Measurements from ENCODE around the gene MTG2.

GRCh38 chr20:62164879-62165761 lies 17.7 kb upstream of the MTG2 start:
- TF ChIP-seq CTCF (IDR thresholded peaks at IDR 0.05): no peak
- TF ChIP-seq POLR2A (IDR thresholded peaks at IDR 0.05): no peak

Measured in lower leg skin (tissue), 3 donors.